Esophagus (tissue), 2 donors: ENCODE measurements around the gene MCL1. TPM values are rescaled to one million over a fixed set of nuclear protein-coding genes. Genes with fewer than 3 reads are reported as not detected.

Source experiments
- H3K27ac ChIP-seq, 2 donors: one replicate each; pipeline ENCODE4 v1.5.1; 2013; ENCODE audit warnings: low read depth in 2 of 2, mild to moderate bottlenecking in 2 of 2, inconsistent platforms in 1 of 2, low read length in 1 of 2, moderate library complexity in 1 of 2
- H3K27me3 ChIP-seq, 2 donors: one replicate each; pipeline ENCODE4 v1.6.1; 2013; ENCODE audit warnings: low read length in 2 of 2, control low read depth in 1 of 2, mild to moderate bottlenecking in 1 of 2; ENCODE audit not compliant: insufficient read depth in 2 of 2, control insufficient read depth in 1 of 2
- H3K36me3 ChIP-seq, 2 donors: one replicate each; pipeline ENCODE4 v1.6.1; 2013; ENCODE audit warnings: low read length in 1 of 2; ENCODE audit not compliant: control insufficient read depth in 2 of 2, insufficient read depth in 2 of 2
- H3K4me1 ChIP-seq, 2 donors: one replicate each; pipeline ENCODE4 v1.6.1; 2013; ENCODE audit warnings: low read length in 1 of 2; ENCODE audit not compliant: control insufficient read depth in 2 of 2, insufficient read depth in 2 of 2
- H3K4me3 ChIP-seq, 2 donors: one replicate each; pipeline ENCODE4 v1.5.1; 2013; ENCODE audit warnings: low read length in 2 of 2, mild to moderate bottlenecking in 2 of 2, low read depth in 1 of 2, moderate library complexity in 1 of 2
- H3K9me3 ChIP-seq, 2 donors: one replicate each; pipeline ENCODE4 v1.6.1; 2013; ENCODE audit warnings: mild to moderate bottlenecking in 2 of 2, low read depth in 1 of 2, low read length in 1 of 2, moderate library complexity in 1 of 2; ENCODE audit not compliant: control insufficient read depth in 2 of 2, insufficient read depth in 1 of 2
- WGBS, 2 donors: extraction: QIAGEN DNeasy Blood & Tissue Kit; methylation state at CpG; one replicate each; pipeline ENCODE4 v1.1.7; 2013; 5-methylcytosine and 5-hydroxymethylcytosine counted together
- polyA plus RNA-seq, 2 donors: library from polyadenylated mRNA; stranded (reverse); fragments of 200-250 nt; gene quantifications; one replicate each; pipeline ENCODE4 v1.2.3, GENCODE V29; 2013
- donor health status: healthy with polysubstance abuse.
- donor health status: Bipolar disorder and iron deficiency.

Gene MCL1
- polyA plus RNA-seq, 2 donors: 99.3 to 101 TPM

DNA sequence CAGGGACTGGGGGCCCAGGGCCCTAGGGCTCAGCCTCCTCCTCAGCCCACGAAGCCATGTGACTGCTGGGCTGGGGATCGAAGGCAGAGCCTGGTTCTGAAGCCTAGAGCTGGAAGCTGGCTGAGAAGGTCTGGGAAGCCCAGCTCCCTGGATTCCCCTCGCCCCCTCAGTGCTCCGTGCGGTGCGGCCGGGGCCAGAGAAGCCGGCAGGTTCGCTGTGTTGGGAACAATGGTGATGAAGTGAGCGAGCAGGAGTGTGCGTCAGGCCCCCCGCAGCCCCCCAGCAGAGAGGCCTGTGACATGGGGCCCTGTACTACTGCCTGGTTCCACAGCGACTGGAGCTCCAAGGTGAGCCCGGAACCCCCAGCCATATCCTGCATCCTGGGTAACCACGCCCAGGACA, 21.1 kb downstream of the MCL1 start:
- Histone ChIP-seq H3K36me3 (peaks cover 5 to 18% of the 10 kb centered on the region in 2 donors), H3K27ac (peak overlapping the region in 1 of 2 donors; percentile 99), H3K4me1 (peaks cover 12 to 16% of the 10 kb centered on the region in 2 donors), H3K27me3 (no peaks in the 10 kb centered on the region), H3K4me3 (no peak overlapping the region), H3K9me3 (no peaks in the 10 kb centered on the region)
- WGBS, 2 donors: 84% methylated on average over 15 of the region's 15 CpGs

DNA sequence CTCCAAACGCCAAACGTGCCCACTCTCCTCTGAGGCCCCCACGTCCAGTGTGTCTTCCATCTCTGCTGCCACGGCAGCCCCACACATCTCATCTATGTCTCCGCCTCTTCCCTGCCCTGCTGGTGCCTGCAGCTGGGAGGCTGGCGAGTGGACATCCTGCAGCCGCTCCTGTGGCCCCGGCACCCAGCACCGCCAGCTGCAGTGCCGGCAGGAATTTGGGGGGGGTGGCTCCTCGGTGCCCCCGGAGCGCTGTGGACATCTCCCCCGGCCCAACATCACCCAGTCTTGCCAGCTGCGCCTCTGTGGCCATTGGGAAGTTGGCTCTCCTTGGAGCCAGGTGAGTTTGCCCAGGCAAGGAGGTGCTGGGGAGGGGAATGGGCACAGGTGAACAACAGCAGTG, 21.6 kb downstream of the MCL1 start:
- Histone ChIP-seq H3K4me1 (peaks cover 8 to 15% of the 10 kb centered on the region in 2 donors), H3K27me3 (no peaks in the 10 kb centered on the region), H3K36me3 (peaks cover 5 to 18% of the 10 kb centered on the region in 2 donors), H3K9me3 (no peaks in the 10 kb centered on the region), H3K4me3 (no peak overlapping the region), H3K27ac (no peak overlapping the region)
- 85 to 86% methylated on average over 15 of the region's 15 CpGs for WGBS, 2 donors

DNA sequence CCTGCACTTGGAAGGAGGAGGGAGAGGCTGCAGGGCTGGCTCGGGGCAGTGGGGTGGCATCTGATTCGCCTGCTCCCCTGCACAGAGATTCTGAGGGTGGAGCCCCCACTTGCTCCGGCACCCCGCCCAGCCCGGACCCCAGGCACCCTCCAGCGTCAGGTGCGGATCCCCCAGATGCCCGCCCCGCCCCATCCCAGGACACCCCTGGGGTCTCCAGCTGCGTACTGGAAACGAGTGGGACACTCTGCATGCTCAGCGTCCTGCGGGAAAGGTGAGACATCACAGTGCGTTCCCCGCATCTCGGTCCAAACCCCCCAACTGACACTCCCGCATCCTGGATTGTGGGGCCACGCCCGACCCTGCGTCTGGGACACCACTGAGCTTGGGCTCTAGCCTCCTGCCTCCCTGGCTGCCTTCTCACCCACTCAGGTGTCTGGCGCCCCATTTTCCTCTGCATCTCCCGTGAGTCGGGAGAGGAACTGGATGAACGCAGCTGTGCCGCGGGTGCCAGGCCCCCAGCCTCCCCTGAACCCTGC, 22.3 kb downstream of the MCL1 start:
- no peaks in the 10 kb centered on the region for H3K27me3 ChIP-seq
- 88 to 89% methylated on average over 26 of the region's 26 CpGs for WGBS, 2 donors
- H3K4me3 ChIP-seq: no peak overlapping the region
- peaks cover 6 to 9% of the 10 kb centered on the region in 2 donors for H3K4me1 ChIP-seq
- peaks cover 5 to 20% of the 10 kb centered on the region in 2 donors for H3K36me3 ChIP-seq
- no peak overlapping the region for H3K27ac ChIP-seq
- H3K9me3 ChIP-seq: no peaks in the 10 kb centered on the region

DNA sequence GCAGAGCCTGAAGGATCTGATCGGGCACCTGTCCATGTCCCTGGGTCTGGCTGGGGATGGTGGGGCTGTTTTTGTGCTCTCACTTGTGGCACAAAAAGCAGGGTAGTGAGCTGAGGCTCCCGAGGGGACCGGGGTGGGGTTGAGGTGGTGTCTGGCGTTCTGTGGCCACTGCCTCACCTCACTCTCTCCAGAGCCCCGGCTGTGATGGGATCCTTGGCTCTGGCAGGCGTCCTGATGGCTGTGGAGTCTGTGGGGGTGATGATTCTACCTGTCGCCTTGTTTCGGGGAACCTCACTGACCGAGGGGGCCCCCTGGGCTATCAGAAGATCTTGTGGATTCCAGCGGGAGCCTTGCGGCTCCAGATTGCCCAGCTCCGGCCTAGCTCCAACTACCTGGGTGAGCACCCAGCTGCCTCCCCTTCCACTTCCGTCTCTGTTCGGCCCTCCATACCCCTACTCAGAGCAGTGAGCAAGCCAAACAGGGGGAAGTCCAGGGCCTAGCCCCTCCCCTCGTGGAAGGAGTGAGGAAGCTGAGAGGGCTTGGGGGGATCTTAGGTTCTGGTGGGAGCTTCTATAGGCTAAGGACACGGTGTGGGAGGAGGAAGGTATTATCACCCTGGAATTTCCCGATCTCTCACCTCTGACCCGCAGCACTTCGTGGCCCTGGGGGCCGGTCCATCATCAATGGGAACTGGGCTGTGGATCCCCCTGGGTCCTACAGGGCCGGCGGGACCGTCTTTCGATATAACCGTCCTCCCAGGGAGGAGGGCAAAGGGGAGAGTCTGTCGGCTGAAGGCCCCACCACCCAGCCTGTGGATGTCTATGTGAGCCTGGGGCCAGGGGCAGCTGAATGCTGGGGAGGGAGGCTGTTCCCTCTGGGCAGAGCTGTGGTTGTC, 23.2 kb downstream of the MCL1 start:
- WGBS, 2 donors: 82 to 84% methylated on average over 26 of the region's 26 CpGs
- peaks cover 6 to 9% of the 10 kb centered on the region in 2 donors for H3K4me1 ChIP-seq
- H3K27me3 ChIP-seq: no peaks in the 10 kb centered on the region
- no peak overlapping the region for H3K27ac ChIP-seq
- H3K36me3 ChIP-seq: peaks cover 5 to 20% of the 10 kb centered on the region in 2 donors
- no peak overlapping the region for H3K4me3 ChIP-seq
- H3K9me3 ChIP-seq: no peaks in the 10 kb centered on the region

- Histone ChIP-seq H3K9me3 (no peaks in the 10 kb centered on the region), H3K4me3 (no peak overlapping the region), H3K4me1 (peaks cover 6 to 9% of the 10 kb centered on the region in 2 donors), H3K27ac (no peak overlapping the region), H3K36me3 (peaks cover 5 to 20% of the 10 kb centered on the region in 2 donors), H3K27me3 (no peaks in the 10 kb centered on the region)
- 84 to 88% methylated on average over 19 of the region's 19 CpGs for WGBS, 2 donors
These were observed 24.0 kb downstream of the MCL1 start for GRCh38 chr1:150555198-150555970.

DNA sequence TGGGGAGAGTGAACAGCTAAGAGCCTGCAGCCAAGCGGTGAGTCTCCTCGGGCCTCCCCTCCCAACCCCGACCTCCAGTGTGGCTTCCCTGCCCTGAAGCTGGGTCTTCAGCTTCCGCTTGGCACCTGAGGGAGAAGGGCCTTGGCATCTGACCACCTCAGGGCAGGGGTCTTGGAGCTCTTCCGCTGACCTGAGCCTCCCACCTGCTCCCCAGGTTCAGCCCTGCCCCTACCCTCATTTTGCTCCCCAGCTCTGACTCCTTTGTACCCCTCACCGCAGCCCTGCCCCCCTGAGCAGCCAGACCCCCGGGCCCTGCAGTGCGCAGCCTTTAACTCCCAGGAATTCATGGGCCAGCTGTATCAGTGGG, 25.3 kb downstream of the MCL1 start:
- peaks cover 0 to 6% of the 10 kb centered on the region in 2 donors for H3K4me1 ChIP-seq
- H3K27ac ChIP-seq: no peak overlapping the region
- 86 to 89% methylated on average over 8 of the region's 8 CpGs for WGBS, 2 donors
- peaks cover 5 to 20% of the 10 kb centered on the region in 2 donors for H3K36me3 ChIP-seq
- H3K27me3 ChIP-seq: no peaks in the 10 kb centered on the region
- H3K4me3 ChIP-seq: no peak overlapping the region
- H3K9me3 ChIP-seq: no peaks in the 10 kb centered on the region

DNA sequence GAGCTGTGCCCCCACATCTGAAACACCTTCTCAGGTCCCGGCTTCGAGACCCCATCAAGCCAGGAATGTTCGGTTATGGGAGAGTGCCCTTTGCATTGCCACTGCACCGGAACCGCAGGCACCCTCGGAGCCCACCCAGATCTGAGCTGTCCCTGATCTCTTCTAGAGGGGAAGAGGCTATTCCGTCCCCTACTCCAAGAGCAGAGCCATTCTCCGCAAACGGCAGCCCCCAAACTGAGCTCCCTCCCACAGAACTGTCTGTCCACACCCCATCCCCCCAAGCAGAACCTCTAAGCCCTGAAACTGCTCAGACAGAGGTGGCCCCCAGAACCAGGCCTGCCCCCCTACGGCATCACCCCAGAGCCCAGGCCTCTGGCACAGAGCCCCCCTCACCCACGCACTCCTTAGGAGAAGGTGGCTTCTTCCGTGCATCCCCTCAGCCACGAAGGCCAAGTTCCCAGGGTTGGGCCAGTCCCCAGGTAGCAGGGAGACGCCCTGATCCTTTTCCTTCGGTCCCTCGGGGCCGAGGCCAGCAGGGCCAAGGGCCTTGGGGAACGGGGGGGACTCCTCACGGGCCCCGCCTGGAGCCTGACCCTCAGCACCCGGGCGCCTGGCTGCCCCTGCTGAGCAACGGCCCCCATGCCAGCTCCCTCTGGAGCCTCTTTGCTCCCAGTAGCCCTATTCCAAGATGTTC, 25.9 kb downstream of the MCL1 start:
- Histone ChIP-seq H3K27me3 (no peaks in the 10 kb centered on the region), H3K4me1 (peaks cover 0 to 6% of the 10 kb centered on the region in 2 donors), H3K4me3 (no peak overlapping the region), H3K9me3 (no peaks in the 10 kb centered on the region), H3K27ac (peak overlapping the region in 1 of 2 donors; percentile 92), H3K36me3 (peaks cover 5 to 16% of the 10 kb centered on the region in 2 donors)
- 80 to 81% methylated on average over 19 to 23 of the region's 23 CpGs for WGBS, 2 donors

DNA sequence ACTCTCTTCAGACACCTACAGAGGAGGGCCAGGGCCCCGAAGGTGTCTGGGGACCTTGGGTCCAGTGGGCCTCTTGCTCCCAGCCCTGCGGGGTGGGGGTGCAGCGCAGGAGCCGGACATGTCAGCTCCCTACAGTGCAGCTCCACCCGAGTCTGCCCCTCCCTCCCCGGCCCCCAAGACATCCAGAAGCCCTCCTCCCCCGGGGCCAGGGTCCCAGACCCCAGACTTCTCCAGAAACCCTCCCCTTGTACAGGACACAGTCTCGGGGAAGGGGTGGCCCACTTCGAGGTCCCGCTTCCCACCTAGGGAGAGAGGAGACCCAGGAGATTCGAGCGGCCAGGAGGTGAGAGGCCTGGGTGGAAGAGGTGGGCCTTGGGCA, 26.5 kb downstream of the MCL1 start:
- no peak overlapping the region for H3K4me3 ChIP-seq
- no peaks in the 10 kb centered on the region for H3K9me3 ChIP-seq
- peak overlapping the region; percentile 62 to 92 for H3K27ac ChIP-seq
- WGBS, 2 donors: 76 to 81% methylated on average over 12 of the region's 12 CpGs
- H3K4me1 ChIP-seq: peaks cover 0 to 6% of the 10 kb centered on the region in 2 donors
- peaks cover 5 to 16% of the 10 kb centered on the region in 2 donors for H3K36me3 ChIP-seq
- H3K27me3 ChIP-seq: no peaks in the 10 kb centered on the region
